SK-N-SH (cell line): ENCODE results near the gene C18orf63. TPM values are rescaled to one million over a fixed set of nuclear protein-coding genes. Genes with fewer than 3 reads are reported as not detected.

Source experiments
- CTCF ChIA-PET: fragments of 300-600, 350-600 bp; formaldehyde crosslinking; extraction: SDS; loops from one replicate; lab custom pipeline; 2021; lab: Yijun Ruan, JAX
- POLR2A ChIA-PET: fragments of 350-600 bp; sonication (Branson Sonifier 250); formaldehyde crosslinking; extraction: SDS; loops from one replicate; lab custom pipeline; 2020; ENCODE audit warnings: antibody characterized with exemption, inconsistent platforms; lab: Yijun Ruan, JAX
- DNase-seq: peaks from one replicate; pipeline ENCODE4 v3.0.0; 2012
- H2AFZ ChIP-seq: fragments of 200-600 bp; sonication (generic); 2 replicates; pipeline ENCODE4 v1.8.1; 2016; ENCODE audit warnings: antibody characterized with exemption, mild to moderate bottlenecking, low read depth
- H3F3A ChIP-seq: fragments of 200-600 bp; sonication (generic); replicated peaks from 2 replicates; pipeline ENCODE3; 2016; ENCODE audit warnings: antibody characterized with exemption, mild to moderate bottlenecking; ENCODE audit not compliant: insufficient read depth
- H3K27ac ChIP-seq, 2 experiments: fragments of 200-500 bp in 1 of 2; fragments of 200-600 bp in 1 of 2; sonication (Bioruptor generic) in 1 of 2; sonication (generic), shearing (Covaris generic) in 1 of 2; 2 replicates each; pipeline versions ENCODE4 v1.5.1 to v1.6.1; 2014 to 2016; ENCODE audit warnings: low read depth in 2 of 2, inconsistent platforms in 1 of 2, low read length in 1 of 2, mild to moderate bottlenecking in 1 of 2, mixed read lengths in 1 of 2
- H3K27me3 ChIP-seq: fragments of 200-600 bp; sonication (generic), shearing (Covaris generic); 2 replicates; pipeline ENCODE4 v1.6.1; 2016; ENCODE audit warnings: mixed run types; ENCODE audit not compliant: insufficient read depth
- H3K36me3 ChIP-seq, 2 experiments: fragments of 200-500 bp in 1 of 2; fragments of 200-600 bp in 1 of 2; sonication (Bioruptor generic) in 1 of 2; sonication (generic) in 1 of 2; replicated peaks in 1 of 2; 2 replicates each; pipeline versions ENCODE3 to v1.5.1; 2014 to 2016; ENCODE audit warnings: low read length in 1 of 2, mild to moderate bottlenecking in 1 of 2; ENCODE audit not compliant: insufficient read depth in 2 of 2, control insufficient read depth in 1 of 2
- H3K4me1 ChIP-seq, 2 experiments: fragments of 200-500 bp in 1 of 2; fragments of 200-600 bp in 1 of 2; sonication (Bioruptor generic) in 1 of 2; sonication (generic), shearing (Covaris generic) in 1 of 2; 2 replicates each; pipeline versions ENCODE4 v1.5.1 to v1.6.1; 2014 to 2016; ENCODE audit warnings: low read depth in 1 of 2, low read length in 1 of 2, mixed run types in 1 of 2; ENCODE audit not compliant: insufficient read depth in 2 of 2, control insufficient read depth in 1 of 2
- H3K4me2 ChIP-seq: fragments of 200-600 bp; sonication (generic), shearing (Covaris generic); 2 replicates; pipeline ENCODE4 v1.6.1; 2017; ENCODE audit warnings: mixed run types
- H3K4me3 ChIP-seq, 2 experiments: fragments of 200-500 bp in 1 of 2; fragments of 200-600 bp in 1 of 2; sonication (Bioruptor generic) in 1 of 2; sonication (generic), shearing (Covaris generic) in 1 of 2; 2 replicates each; pipeline versions ENCODE4 v1.5.1 to v1.8.1; 2014 to 2016; ENCODE audit warnings: low read depth in 2 of 2, inconsistent platforms in 1 of 2, low read length in 1 of 2, mild to moderate bottlenecking in 1 of 2, mixed read lengths in 1 of 2, moderate library complexity in 1 of 2
- H3K79me2 ChIP-seq: fragments of 200-600 bp; sonication (generic); 2 replicates; pipeline ENCODE4 v1.8.1; 2017; ENCODE audit warnings: mild to moderate bottlenecking; ENCODE audit not compliant: insufficient read depth
- H3K9ac ChIP-seq: fragments of 200-600 bp; sonication (generic); 2 replicates; pipeline ENCODE4 v1.6.1; 2017; ENCODE audit warnings: mixed run types
- H3K9me2 ChIP-seq: fragments of 200-600 bp; sonication (generic); 2 replicates; pipeline ENCODE4 v1.6.1; 2017; ENCODE audit warnings: mixed run types
- H3K9me3 ChIP-seq: fragments of 200-600 bp; sonication (generic); 2 replicates; pipeline ENCODE4 v1.6.1; 2017; ENCODE audit warnings: mixed run types, mild to moderate bottlenecking, moderate library complexity
- H4K20me1 ChIP-seq: fragments of 200-600 bp; sonication (generic); 2 replicates; pipeline ENCODE4 v1.6.1; 2017; ENCODE audit warnings: mild to moderate bottlenecking, mixed run types; ENCODE audit not compliant: insufficient read depth
- FOXJ3 ChIP-seq: sonication (generic); formaldehyde crosslinking; IDR thresholded peaks from 2 replicates; pipeline ENCODE4 v1.5.1; 2020; ENCODE audit warnings: mild to moderate bottlenecking, missing genetic modification reagents
- GATA2 ChIP-seq: sonication (generic); formaldehyde crosslinking; IDR thresholded peaks from 2 replicates; pipeline ENCODE4 v1.5.0; 2020; ENCODE audit warnings: mild to moderate bottlenecking, missing genetic modification reagents
- MEF2A ChIP-seq: IDR thresholded peaks from 2 replicates; pipeline ENCODE4 v1.4.0; 2012; ENCODE audit warnings: low read depth, borderline replicate concordance
- RAD21 ChIP-seq: IDR thresholded peaks from 2 replicates; pipeline ENCODE4 v1.6.1; 2012; ENCODE audit warnings: mild to moderate bottlenecking, low read length
- RXRA ChIP-seq: IDR thresholded peaks from 2 replicates; pipeline ENCODE4 v1.4.0; 2012; ENCODE audit warnings: low read depth, mild to moderate bottlenecking, borderline replicate concordance
- SIN3A ChIP-seq: IDR thresholded peaks from 2 replicates; pipeline ENCODE4 v1.6.1; 2012; ENCODE audit warnings: low read depth, mild to moderate bottlenecking, low read length, moderate library complexity, borderline replicate concordance
- TAF1 ChIP-seq: IDR thresholded peaks from 2 replicates; pipeline ENCODE4 v1.6.1; 2012; ENCODE audit warnings: low read depth, mild to moderate bottlenecking, low read length, moderate library complexity, borderline replicate concordance
- TEAD4 ChIP-seq: IDR thresholded peaks from 2 replicates; pipeline ENCODE4 v1.4.0; 2012; ENCODE audit warnings: mild to moderate bottlenecking, borderline replicate concordance; ENCODE audit not compliant: insufficient read depth
- WGBS: methylation state at CpG from one replicate; pipeline ENCODE4 v1.1.6; 2017; ENCODE audit warnings: low lambda C conversion rate; 5-methylcytosine and 5-hydroxymethylcytosine counted together
- polyA plus RNA-seq, 3 experiments: library from polyadenylated mRNA; depleted of rRNA; stranded (reverse); fragments of >200 nt; gene quantifications; 2 replicates each; pipeline ENCODE4 v1.2.3, GENCODE V29; 2012
- TF ChIP-seq, protein P1 (sequence below): IDR thresholded peaks from 2 replicates; pipeline ENCODE4 v1.4.0; 2012; ENCODE audit warnings: low read depth
- TF ChIP-seq, protein P2 (sequence below): IDR thresholded peaks from 2 replicates; pipeline ENCODE4 v1.6.1; 2012; ENCODE audit warnings: mild to moderate bottlenecking, low read depth, low read length, moderate library complexity
- TF ChIP-seq, protein P3 (sequence below): fragments of 150-350 bp; IDR thresholded peaks from 2 replicates; pipeline ENCODE4 v1.6.1; 2017; ENCODE audit warnings: antibody characterized with exemption, low read length, low read depth, borderline replicate concordance

Gene C18orf63
- polyA plus RNA-seq (2012; rRNA removed), result not detected in 2 replicates
- polyA plus RNA-seq (2012; cell fraction: cytosol; rRNA removed), result not detected in 2 replicates
- polyA plus RNA-seq (2012; cell fraction: nucleus; rRNA removed), result not detected in 2 replicates

DNA sequence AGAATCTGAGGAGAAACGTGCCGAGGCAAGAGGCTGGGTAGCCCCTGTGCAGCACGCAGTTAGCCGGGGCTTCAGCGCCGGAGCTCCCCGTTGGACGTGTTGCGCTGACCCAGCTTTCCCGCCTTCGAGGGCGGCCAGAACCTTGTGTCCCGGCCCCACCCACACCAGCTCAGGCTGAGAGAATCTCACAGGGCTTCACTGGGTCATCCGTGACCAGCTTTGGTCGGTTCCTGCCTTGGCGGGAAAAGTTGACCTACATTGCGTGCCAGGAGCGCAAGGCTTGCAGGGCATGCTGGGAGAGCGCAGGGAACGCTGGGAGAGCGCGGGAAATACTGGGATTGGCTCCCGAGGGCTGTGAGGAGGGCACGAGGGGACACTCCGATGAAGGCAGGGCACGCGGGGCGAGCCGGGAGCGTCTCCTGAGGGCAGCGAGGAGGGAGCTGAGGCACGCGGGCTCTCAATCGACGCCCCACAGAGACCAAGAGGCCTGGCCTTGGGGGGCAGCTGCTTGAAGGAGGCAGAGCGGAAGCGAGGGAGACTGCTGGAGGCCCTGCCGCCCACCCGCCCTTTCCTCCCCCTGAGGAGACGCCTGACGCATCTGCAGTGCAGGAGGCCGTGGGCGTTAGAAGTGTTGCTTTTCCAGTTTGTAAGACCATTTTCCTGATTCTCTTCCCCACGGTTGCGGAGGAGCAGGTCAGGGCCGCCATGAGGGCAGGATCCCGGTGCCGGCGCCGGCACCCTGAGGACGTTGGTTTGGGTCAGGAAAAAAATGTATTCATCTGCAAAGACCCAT is at the start of gene C18orf63:
TSS of gene C18orf63 (plus strand) at position 376 of the 793 bp plus-strand sequence. CDS start 2,027 bp downstream, outside the sequence.
- Histone ChIP-seq H3F3A (no peaks in the 10 kb centered on the region), H3K79me2 (no peaks in the 10 kb centered on the region), H3K27ac (no peak within 1 kb of the TSS), H2AFZ (peak within 1 kb of the TSS; percentile 35; the same call in 1 of the 2 replicates), H3K4me3 (no peak within 1 kb of the TSS), H3K27me3 (peaks cover 22% of the 10 kb centered on the region; the same call in 1 of the 2 replicates), H3K9me2 (no peaks in the 10 kb centered on the region), H3K4me2 (no peak within 1 kb of the TSS), H3K9me3 (no peaks in the 10 kb centered on the region), H3K9ac (no peak within 1 kb of the TSS), H3K36me3 (no peaks in the 10 kb centered on the region), H3K4me1 (no peaks in the 10 kb centered on the region), H4K20me1 (no peaks in the 10 kb centered on the region)
- CTCF ChIA-PET, result interaction anchor here (0.7 kb wide), 1 partner anchor 160 kb away, joined by 3 read pairs; no protein-coding TSS in a partner anchor
- no peak for DNase-seq
- POLR2A ChIA-PET, result no interaction called here
- TF ChIP-seq MEF2A (no peak), SIN3A (no peak), TEAD4 (no peak), TAF1 (no peak), RAD21 (no peak), GATA2 (no peak), FOXJ3 (CRISPR knock-in tag) (no peak), RXRA (no peak)
- TF ChIP-seq, protein P1, sequence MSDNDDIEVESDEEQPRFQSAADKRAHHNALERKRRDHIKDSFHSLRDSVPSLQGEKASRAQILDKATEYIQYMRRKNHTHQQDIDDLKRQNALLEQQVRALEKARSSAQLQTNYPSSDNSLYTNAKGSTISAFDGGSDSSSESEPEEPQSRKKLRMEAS, result no peak
- TF ChIP-seq, protein P2, sequence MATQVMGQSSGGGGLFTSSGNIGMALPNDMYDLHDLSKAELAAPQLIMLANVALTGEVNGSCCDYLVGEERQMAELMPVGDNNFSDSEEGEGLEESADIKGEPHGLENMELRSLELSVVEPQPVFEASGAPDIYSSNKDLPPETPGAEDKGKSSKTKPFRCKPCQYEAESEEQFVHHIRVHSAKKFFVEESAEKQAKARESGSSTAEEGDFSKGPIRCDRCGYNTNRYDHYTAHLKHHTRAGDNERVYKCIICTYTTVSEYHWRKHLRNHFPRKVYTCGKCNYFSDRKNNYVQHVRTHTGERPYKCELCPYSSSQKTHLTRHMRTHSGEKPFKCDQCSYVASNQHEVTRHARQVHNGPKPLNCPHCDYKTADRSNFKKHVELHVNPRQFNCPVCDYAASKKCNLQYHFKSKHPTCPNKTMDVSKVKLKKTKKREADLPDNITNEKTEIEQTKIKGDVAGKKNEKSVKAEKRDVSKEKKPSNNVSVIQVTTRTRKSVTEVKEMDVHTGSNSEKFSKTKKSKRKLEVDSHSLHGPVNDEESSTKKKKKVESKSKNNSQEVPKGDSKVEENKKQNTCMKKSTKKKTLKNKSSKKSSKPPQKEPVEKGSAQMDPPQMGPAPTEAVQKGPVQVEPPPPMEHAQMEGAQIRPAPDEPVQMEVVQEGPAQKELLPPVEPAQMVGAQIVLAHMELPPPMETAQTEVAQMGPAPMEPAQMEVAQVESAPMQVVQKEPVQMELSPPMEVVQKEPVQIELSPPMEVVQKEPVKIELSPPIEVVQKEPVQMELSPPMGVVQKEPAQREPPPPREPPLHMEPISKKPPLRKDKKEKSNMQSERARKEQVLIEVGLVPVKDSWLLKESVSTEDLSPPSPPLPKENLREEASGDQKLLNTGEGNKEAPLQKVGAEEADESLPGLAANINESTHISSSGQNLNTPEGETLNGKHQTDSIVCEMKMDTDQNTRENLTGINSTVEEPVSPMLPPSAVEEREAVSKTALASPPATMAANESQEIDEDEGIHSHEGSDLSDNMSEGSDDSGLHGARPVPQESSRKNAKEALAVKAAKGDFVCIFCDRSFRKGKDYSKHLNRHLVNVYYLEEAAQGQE, result no peak
- TF ChIP-seq, protein P3, sequence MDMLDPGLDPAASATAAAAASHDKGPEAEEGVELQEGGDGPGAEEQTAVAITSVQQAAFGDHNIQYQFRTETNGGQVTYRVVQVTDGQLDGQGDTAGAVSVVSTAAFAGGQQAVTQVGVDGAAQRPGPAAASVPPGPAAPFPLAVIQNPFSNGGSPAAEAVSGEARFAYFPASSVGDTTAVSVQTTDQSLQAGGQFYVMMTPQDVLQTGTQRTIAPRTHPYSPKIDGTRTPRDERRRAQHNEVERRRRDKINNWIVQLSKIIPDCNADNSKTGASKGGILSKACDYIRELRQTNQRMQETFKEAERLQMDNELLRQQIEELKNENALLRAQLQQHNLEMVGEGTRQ, result no peak
- 59% methylated on average over 40 of the region's 51 CpGs for WGBS
